IPS DF 4.7 (cell line): ENCODE results near the gene SCN10A.

Experiments used
- DNase-seq: peaks from one replicate; pipeline ENCODE4 v3.0.0-alpha.2; 2013; ENCODE audit warnings: low spot score; ENCODE audit errors: extremely low read depth

Gene SCN10A

DNA sequence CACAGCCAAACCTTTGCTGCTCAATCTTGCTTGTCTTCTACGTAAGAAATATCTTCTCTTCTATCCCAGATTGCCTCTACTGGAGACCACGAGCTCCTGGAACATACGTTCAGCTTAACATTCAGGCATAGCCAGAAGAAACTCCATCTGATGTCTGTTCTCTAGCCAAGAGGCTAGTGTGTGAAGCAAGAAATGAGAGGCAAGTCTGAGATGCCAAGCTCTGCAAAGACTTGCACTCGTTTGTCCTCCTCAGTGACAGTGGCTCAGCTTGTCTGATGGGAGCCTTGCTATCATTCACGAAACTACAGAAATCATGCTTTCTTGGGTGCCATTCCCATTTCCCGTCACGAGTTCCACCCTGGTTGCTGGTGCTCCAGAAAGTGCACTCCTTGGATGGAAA lies at the start of gene SCN10A:
TSS of gene SCN10A (minus strand) at position 192 of the 400 bp plus-strand sequence. CDS start 22,207 bp downstream, outside the sequence.
- DNase-seq: no peak

DNA sequence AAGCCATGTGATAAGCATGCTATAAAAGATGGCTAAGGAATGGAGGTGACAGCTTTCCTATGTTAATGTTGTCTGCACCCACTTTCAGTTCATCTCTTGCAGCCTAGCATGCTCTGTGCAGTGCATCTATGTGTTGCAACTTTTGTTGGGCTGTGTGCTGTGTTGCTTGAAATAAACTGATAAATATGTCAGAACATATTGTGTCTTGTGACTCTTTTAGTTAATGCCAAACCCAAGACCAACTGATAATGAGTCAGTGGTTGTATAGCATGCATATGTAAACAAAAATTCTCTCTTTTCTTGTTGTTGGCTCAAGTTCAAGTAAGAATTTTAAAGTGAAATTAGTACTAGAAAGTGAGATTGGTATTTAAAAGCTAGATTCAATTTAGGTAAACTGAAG lies 37.0 kb upstream of the SCN10A start:
- no peak for DNase-seq

DNA sequence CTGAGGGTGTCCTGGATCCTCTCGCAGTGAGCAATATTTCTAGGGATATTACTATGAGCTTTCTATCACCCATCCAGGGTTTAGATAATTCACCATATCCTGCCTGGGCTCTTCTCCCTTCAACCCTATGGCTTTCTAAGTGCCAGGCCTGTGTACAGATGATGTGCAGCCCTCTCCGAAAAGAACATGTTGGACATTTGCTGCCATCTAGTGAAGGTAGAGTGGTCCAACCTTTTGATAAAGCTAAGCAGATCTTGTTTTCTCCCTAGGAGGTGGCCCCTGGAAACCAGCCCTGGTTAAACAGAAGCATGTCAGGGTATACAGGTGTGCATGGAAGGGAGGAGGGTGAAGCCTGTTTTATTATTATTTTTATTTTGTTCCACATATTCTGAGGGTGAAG lies 27.9 kb upstream of the SCN10A start:
- peak; percentile 22 for DNase-seq

- DNase-seq: no peak
Observed at GRCh38 chr3:38842266-38842965, 26.4 kb upstream of the SCN10A start.

GRCh38 chr3:38840987-38841386 lies 25.0 kb upstream of the SCN10A start:
- DNase-seq: no peak

DNA sequence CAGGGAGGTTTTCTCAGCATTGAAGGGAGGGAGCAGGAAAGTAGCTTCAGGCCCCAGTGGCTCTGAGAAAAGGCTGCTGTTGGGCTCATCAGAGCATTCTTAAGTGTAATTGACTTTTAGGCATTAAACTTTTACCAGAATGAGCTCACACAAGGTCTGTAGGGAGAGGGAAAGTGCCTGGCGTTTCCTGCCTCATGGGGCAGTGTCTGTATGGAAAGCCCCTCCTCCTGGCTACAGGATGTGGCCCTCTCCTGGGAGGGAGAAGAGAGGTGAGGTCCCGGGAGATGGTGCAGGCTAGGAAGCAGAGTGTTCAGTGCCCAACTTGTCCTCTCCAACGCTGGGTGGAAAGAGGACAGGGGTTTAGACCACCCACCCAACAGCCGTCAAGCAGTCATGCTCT lies 21.3 kb upstream of the SCN10A start:
- DNase-seq: no peak

- no peak for DNase-seq
Observed at GRCh38 chr3:38836561-38836960, 20.5 kb upstream of the SCN10A start.

DNA sequence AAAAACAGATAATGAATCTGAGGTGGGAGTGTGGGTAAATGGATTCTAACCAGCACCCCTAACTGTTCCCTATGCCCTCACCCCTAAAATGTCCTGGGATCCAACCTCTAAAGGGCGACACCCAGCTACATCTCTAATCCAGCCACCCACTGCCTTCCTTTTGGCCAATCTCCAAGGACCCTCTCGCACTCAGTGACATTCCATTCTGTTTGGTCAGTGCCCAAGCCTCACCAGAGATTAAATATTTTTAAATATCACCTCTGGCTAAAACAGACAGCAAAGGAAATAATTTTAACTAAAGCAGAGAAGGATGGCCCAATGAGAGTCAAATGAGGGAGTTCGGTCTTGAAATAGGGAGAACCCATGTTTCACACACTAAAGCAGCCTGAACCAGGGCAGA lies 19.9 kb upstream of the SCN10A start:
- DNase-seq: no peak

GRCh38 chr3:38834717-38835116 lies 18.7 kb upstream of the SCN10A start:
- DNase-seq: no peak

DNA sequence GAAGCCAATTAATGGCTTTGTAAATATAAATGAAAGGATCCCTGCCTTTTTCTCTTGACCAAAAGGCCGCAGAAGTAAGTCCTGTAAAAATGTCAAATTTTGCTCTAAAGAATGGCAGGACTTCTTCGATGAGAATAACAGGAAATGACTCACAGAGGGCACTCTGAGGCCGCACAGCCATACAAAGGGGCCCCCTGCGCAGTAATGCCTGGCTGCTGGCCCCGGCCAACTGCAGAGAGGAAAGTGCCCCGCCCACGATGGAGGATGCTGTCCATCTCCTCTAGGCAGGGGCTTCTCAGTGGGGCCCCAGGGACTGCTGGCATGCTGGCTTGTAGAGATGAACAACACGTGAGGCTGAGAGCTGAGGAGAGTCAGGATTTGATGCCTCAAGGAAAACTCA lies 18.1 kb upstream of the SCN10A start:
- DNase-seq: peak; percentile 19

DNA sequence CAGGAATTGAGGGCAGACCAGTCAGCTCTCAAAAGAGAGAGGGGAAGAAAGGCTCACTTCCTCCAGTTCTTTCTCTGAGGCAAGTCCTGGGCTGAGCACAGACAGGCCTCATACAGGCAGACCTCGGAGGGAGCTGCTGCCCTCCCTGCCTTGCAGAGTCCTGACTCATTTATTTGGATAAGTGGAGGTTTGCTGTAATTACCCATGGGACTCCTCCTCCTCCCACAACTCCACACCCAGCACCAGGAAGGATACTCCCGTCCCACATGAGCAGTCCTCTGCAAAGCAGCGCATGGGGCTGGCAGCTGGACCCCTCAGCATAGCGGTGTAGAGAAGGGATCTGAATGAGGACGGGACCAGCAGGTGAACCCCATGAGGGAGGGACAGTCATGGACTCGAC lies 13.4 kb upstream of the SCN10A start:
- DNase-seq: no peak

DNA sequence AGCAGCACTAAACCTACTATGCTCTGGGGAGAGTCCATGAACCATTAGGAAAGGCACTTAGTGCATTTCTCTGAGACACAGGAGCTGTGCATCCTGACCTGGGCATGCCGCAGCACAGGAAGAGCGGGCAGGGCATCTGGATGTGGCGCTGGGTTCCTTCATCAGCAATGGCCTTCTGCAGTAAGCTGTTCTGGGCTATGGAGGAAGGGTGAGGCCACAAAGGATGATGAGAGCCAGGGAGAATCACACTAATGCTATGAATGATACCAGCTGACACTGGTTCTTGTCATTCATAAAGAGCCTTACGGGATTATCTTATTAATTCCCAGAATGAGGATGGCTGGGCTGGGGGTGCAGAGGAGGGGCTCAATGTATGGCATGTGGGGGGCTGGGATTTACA lies 12.7 kb upstream of the SCN10A start:
- no peak for DNase-seq

DNA sequence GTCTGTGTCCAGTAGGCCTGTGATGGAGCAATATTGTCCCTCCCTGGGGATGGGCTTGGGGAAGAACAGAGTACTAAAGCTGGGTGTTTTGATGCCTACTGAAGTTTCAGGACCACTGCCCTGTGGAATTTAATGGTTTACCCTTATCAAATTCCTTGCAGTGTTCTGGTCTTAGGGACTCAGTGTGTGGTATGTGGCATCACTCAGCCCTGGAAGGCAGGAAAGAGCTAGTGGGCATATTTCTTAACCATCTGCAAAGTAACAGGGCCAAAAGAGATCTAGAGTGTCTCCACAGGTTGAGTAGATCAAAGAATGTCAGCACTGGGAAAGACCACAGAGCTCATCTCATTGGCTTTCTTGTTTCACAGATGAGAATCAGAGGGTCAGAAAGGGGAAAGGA lies 11.8 kb upstream of the SCN10A start:
- no peak for DNase-seq

DNA sequence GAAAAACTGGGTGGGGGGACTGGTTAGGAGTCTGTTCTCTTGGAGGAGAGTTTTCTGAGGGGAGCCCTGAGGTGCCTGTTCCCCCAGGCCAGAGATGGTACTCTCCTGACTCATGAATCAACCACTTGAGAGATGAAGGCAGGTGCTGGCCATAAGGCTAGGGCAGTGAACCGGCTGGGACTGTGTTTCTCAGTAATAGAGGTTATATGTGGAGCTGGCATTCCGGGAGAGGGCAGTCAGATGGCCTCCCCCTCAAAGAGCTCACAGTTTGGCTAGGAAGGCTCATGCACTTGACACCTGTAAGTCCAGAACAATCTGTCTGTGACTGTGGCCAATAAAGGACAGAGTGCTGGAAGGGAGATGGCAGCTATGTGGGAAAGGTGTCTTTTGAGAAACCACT lies 10.0 kb upstream of the SCN10A start:
- no peak for DNase-seq

GRCh38 chr3:38824349-38824748 lies 8.3 kb upstream of the SCN10A start:
- DNase-seq: no peak

- no peak for DNase-seq
Observed at GRCh38 chr3:38823722-38824121, 7.7 kb upstream of the SCN10A start.

GRCh38 chr3:38823186-38823585 lies 7.2 kb upstream of the SCN10A start:
- DNase-seq: no peak

- no peak for DNase-seq
Observed at GRCh38 chr3:38811822-38812221, 4.2 kb downstream of the SCN10A start.

DNA sequence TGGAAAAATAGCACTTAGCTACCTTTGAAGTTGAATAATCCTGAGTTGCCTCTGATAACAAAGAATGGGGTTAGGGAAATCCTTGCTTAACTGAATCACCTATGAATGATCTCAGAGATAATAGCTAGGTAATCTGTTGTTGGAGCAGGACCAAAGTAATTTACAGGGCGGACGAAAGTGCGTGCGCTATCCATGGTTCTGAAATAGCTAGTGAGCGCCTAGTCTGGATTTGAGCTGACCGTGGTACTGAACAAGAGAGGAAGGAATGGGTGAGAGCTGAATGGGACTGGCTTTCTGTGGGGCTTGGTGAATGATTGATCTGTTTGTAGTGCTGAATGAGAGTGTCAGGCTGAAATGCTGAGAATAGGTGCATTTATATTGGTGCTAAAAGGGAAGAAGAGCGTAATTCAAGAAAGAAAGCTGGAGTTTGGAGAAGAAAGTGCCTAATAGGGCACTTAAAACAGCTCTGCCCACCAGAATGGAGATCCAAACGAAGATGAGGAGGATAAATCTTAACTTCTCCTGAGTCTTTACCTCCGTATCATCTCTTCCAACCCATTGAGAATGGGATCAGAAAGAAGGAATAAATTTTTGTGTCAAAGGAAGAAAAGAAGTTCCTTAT lies 10.1 kb downstream of the SCN10A start:
- peak; percentile 58 for DNase-seq

- no peak for DNase-seq
Observed at GRCh38 chr3:38805004-38805403, 11.0 kb downstream of the SCN10A start.

GRCh38 chr3:38800511-38800910 lies 15.5 kb downstream of the SCN10A start:
- DNase-seq: no peak

GRCh38 chr3:38793721-38794120 lies 22.3 kb downstream of the SCN10A start:
- DNase-seq: no peak

- no peak for DNase-seq
Observed at GRCh38 chr3:38792983-38793382, 23.0 kb downstream of the SCN10A start.
